ENCODE results near the gene EXD3. TPM values are rescaled to one million over a fixed set of nuclear protein-coding genes. Genes with fewer than 3 reads are reported as not detected.

EXD3 gene
- polyA plus RNA-seq, 2 of the 4 experiments (the other 2 are of a cell fraction): 3.4 to 4.5 TPM

DNA sequence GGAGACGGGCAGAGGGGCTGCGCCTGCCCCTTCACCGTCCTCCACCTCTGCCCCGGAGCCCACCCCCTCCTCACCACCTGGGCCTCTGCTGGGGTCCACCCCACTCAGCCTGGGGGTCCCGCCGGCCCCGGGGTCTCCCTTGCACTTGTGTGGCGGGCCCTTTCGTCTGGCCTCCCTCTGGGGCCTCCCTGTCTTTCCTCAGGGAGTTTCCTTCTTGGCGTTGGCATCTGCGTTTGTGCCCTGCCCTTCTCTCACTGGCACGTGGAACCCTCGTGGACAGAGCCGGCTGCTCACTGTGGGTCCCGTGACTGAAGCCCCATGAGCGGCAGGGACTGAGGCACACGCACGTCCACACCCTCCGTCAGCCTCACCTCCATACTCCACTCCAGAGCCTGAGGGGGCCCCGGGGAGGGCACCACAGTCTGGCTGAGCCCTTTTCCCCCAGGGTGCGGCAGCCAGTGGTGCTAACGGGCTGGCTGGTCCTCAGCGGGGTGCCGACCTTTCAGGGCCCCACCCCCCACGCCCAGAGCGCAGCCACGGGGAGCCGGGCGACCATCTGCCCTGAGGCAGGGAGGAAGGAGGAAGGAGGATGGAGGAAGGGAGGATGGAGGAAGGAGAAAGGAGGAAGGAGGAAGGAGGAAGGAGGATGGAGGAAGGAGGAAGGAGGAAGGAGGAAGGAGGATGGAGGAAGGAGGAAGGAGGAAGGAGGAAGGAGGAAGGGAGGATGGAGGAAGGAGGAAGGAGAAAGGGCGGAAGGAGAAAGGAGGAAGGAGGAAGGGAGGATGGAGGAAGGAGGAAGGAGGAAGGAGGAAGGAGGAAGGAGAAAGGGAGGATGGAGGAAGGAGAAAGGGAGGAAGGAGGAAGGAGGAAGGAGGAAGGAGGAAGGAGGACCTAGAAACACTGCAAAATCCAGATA is 67.9 kb downstream of the EXD3 start:
- peak; percentile 80 for FAIRE-seq
- TF ChIP-seq RAD21 (conservative IDR thresholded peaks at IDR 0.05 in 1 of 2, IDR thresholded peaks at IDR 0.05 in 1 of 2) (no peak), TP53 (CRISPR knock-in tag; IDR thresholded peaks at IDR 0.05) (no peak), EP300 (IDR thresholded peaks at IDR 0.05) (no peak), HOXA7 (CRISPR knock-in tag; IDR thresholded peaks at IDR 0.05) (no peak), POLR2A (IDR thresholded peaks at IDR 0.05; ENCODE audit: low read length) (no peak), ZC3H11A (IDR thresholded peaks at IDR 0.05) (no peak), FOSB (CRISPR knock-in tag; IDR thresholded peaks at IDR 0.05) (no peak), NPAS2 (CRISPR knock-in tag; IDR thresholded peaks at IDR 0.05; ENCODE audit: borderline replicate concordance) (no peak), EHF (CRISPR knock-in tag; IDR thresholded peaks at IDR 0.05) (no peak), FOXS1 (CRISPR knock-in tag; IDR thresholded peaks at IDR 0.05) (no peak), MAZ (IDR thresholded peaks at IDR 0.05; ENCODE audit: borderline replicate concordance, low read depth, low read length) (no peak), BHLHE40 (IDR thresholded peaks at IDR 0.05; ENCODE audit: low read depth, low read length) (no peak), HES2 (IDR thresholded peaks at IDR 0.05) (no peak), MAX (IDR thresholded peaks at IDR 0.05) (no peak)
- TF ChIP-seq, protein P1, sequence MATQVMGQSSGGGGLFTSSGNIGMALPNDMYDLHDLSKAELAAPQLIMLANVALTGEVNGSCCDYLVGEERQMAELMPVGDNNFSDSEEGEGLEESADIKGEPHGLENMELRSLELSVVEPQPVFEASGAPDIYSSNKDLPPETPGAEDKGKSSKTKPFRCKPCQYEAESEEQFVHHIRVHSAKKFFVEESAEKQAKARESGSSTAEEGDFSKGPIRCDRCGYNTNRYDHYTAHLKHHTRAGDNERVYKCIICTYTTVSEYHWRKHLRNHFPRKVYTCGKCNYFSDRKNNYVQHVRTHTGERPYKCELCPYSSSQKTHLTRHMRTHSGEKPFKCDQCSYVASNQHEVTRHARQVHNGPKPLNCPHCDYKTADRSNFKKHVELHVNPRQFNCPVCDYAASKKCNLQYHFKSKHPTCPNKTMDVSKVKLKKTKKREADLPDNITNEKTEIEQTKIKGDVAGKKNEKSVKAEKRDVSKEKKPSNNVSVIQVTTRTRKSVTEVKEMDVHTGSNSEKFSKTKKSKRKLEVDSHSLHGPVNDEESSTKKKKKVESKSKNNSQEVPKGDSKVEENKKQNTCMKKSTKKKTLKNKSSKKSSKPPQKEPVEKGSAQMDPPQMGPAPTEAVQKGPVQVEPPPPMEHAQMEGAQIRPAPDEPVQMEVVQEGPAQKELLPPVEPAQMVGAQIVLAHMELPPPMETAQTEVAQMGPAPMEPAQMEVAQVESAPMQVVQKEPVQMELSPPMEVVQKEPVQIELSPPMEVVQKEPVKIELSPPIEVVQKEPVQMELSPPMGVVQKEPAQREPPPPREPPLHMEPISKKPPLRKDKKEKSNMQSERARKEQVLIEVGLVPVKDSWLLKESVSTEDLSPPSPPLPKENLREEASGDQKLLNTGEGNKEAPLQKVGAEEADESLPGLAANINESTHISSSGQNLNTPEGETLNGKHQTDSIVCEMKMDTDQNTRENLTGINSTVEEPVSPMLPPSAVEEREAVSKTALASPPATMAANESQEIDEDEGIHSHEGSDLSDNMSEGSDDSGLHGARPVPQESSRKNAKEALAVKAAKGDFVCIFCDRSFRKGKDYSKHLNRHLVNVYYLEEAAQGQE (IDR thresholded peaks at IDR 0.05): no peak
- TF ChIP-seq, protein P2, sequence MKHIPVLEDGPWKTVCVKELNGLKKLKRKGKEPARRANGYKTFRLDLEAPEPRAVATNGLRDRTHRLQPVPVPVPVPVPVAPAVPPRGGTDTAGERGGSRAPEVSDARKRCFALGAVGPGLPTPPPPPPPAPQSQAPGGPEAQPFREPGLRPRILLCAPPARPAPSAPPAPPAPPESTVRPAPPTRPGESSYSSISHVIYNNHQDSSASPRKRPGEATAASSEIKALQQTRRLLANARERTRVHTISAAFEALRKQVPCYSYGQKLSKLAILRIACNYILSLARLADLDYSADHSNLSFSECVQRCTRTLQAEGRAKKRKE (CRISPR knock-in tag; IDR thresholded peaks at IDR 0.05; ENCODE audit: low read depth): no peak
- Histone ChIP-seq H3K27ac (no peak overlapping the region), H3K9me3 (peaks cover 43% of the 10 kb centered on the region), H3K4me2 (no peak overlapping the region), H3K4me3 (no peak overlapping the region), H3K4me1 (no peaks in the 10 kb centered on the region)
- POLR2A ChIA-PET: no interaction called here
- DNase-seq (ENCODE audit: low read depth in 1 of 2, low spot score in 1 of 2): no peak
- CTCF ChIA-PET: interaction anchor here (1.0 to 1.7 kb wide), 2 partner anchors 20 to 68 kb away, joined by 3 to 4 read pairs; partner anchors contain the start of genes EXD3 and NOXA1
- no peak for ATAC-seq
- WGBS (ENCODE audit: missing lambda C conversion rate): 82% methylated on average over 26 of the region's 30 CpGs

GRCh38 chr9:137354153-137354844 is 68.7 kb downstream of the EXD3 start:
- WGBS (ENCODE audit: missing lambda C conversion rate): 90% methylated on average over 13 of the region's 28 CpGs
- no peak overlapping the region for H3K27ac ChIP-seq
- H3K4me2 ChIP-seq: no peak overlapping the region
- ChIA-PET CTCF (interaction anchor here (1.0 kb wide), 2 partner anchors 21 to 119 kb away, joined by 3 read pairs; no protein-coding TSS in a partner anchor), POLR2A (no interaction called here)
- FAIRE-seq (no peak), DNase-seq (ENCODE audit: low read depth in 1 of 2, low spot score in 1 of 2) (no peak), ATAC-seq (no peak)
- peaks cover 35% of the 10 kb centered on the region for H3K9me3 ChIP-seq
- no peak overlapping the region for H3K4me3 ChIP-seq
- no peaks in the 10 kb centered on the region for H3K4me1 ChIP-seq
- no peak for TF ChIP-seq GATA3 (IDR thresholded peaks at IDR 0.05; ENCODE audit: borderline replicate concordance)
- no peak for TF ChIP-seq SMC3 (IDR thresholded peaks at IDR 0.05)
- no peak for TF ChIP-seq MYC (IDR thresholded peaks at IDR 0.05; ENCODE audit: borderline replicate concordance, low read length)
- TF ChIP-seq FOSL2 (IDR thresholded peaks at IDR 0.05): no peak
- no peak for TF ChIP-seq FOSL2 (CRISPR knock-in tag; IDR thresholded peaks at IDR 0.05)
- TF ChIP-seq POLR2A (IDR thresholded peaks at IDR 0.05; ENCODE audit: low read length): no peak
- TF ChIP-seq JUN (IDR thresholded peaks at IDR 0.05): no peak
- TF ChIP-seq FOXS1 (CRISPR knock-in tag; IDR thresholded peaks at IDR 0.05): no peak
- no peak for TF ChIP-seq HOXA7 (CRISPR knock-in tag; IDR thresholded peaks at IDR 0.05)
- TF ChIP-seq POLR2AphosphoS2 (conservative IDR thresholded peaks at IDR 0.05; ENCODE audit: low read length): no peak
- no peak for TF ChIP-seq KDM5A (IDR thresholded peaks at IDR 0.05)
- no peak for TF ChIP-seq HEYL (CRISPR knock-in tag; IDR thresholded peaks at IDR 0.05)
- TF ChIP-seq USF2 (IDR thresholded peaks at IDR 0.05): no peak
- no peak for TF ChIP-seq TFCP2L1 (CRISPR knock-in tag; IDR thresholded peaks at IDR 0.05)
- TF ChIP-seq HOXB13 (CRISPR knock-in tag; IDR thresholded peaks at IDR 0.05; ENCODE audit: low read depth): no peak
- TF ChIP-seq ELK1 (IDR thresholded peaks at IDR 0.05; ENCODE audit: low read depth, low read length): no peak
- TF ChIP-seq BHLHE40 (IDR thresholded peaks at IDR 0.05; ENCODE audit: low read depth, low read length): no peak
- TF ChIP-seq KDM1A (IDR thresholded peaks at IDR 0.05; ENCODE audit: low read depth): no peak
